HepG2 (cell line): ENCODE data around the gene SETD1A. TPM values are rescaled to one million over a fixed set of nuclear protein-coding genes. Genes with fewer than 3 reads are reported as not detected.

Source experiments
- ETV5 ChIP-seq: IDR thresholded peaks from 2 replicates; pipeline ENCODE4 v1.6.1; 2018; ENCODE audit warnings: missing biosample characterization, missing genetic modification reagents, inconsistent platforms, borderline replicate concordance
- EZH2 ChIP-seq: conservative IDR thresholded peaks from 2 replicates; pipeline ENCODE4 v1.6.1; 2012; ENCODE audit warnings: mild to moderate bottlenecking, low read depth, low read length, moderate library complexity
- GFI1 ChIP-seq: sonication (generic); formaldehyde crosslinking; IDR thresholded peaks from 2 replicates; pipeline ENCODE4 v1.5.0; 2020; ENCODE audit warnings: missing genetic modification reagents, mild to moderate bottlenecking, borderline replicate concordance
- HMGXB4 ChIP-seq, 2 experiments: sonication (generic) in 1 of 2; formaldehyde crosslinking in 1 of 2; IDR thresholded peaks; 2 replicates each; pipeline versions ENCODE4 v1.4.0 to v1.6.1; 2018 to 2020; ENCODE audit warnings: missing genetic modification reagents in 2 of 2, borderline replicate concordance in 1 of 2, low read depth in 1 of 2, mild to moderate bottlenecking in 1 of 2, missing biosample characterization in 1 of 2
- NR2C2 ChIP-seq: sonication (generic); formaldehyde crosslinking; IDR thresholded peaks from 2 replicates; pipeline ENCODE4 v1.4.0; 2020; ENCODE audit warnings: missing genetic modification reagents, mild to moderate bottlenecking, moderate library complexity, borderline replicate concordance
- REL ChIP-seq: sonication (generic); formaldehyde crosslinking; conservative IDR thresholded peaks from 2 replicates; pipeline ENCODE4 v1.8.0; 2022; ENCODE audit warnings: mild to moderate bottlenecking, missing genetic modification reagents, moderate library complexity
- SOX6 ChIP-seq, 2 experiments: fragments of 450-650 bp in 1 of 2; sonication (generic) in 1 of 2; formaldehyde crosslinking in 1 of 2; IDR thresholded peaks; 2 replicates each; pipeline versions ENCODE4 v1.4.0 to v1.6.1; 2017 to 2020; ENCODE audit warnings: antibody characterized with exemption in 1 of 2, mild to moderate bottlenecking in 1 of 2, missing genetic modification reagents in 1 of 2
- TGIF2 ChIP-seq: IDR thresholded peaks from 2 replicates; pipeline ENCODE4 v1.6.1; 2016; ENCODE audit warnings: control low read depth, missing compliant biosample characterization
- THAP7 ChIP-seq: sonication (generic); formaldehyde crosslinking; IDR thresholded peaks from 2 replicates; pipeline ENCODE4 v1.8.1; 2023; ENCODE audit warnings: mild to moderate bottlenecking, missing genetic modification reagents
- THAP8 ChIP-seq: sonication (generic); formaldehyde crosslinking; IDR thresholded peaks from 2 replicates; pipeline ENCODE4 v1.5.1; 2020; ENCODE audit warnings: missing genetic modification reagents, mild to moderate bottlenecking, borderline replicate concordance
- TOPORS ChIP-seq: sonication (generic); formaldehyde crosslinking; IDR thresholded peaks from 2 replicates; pipeline ENCODE4 v1.8.0; 2023; ENCODE audit warnings: mild to moderate bottlenecking, missing genetic modification reagents
- U2AF2 ChIP-seq: fragments of 200-400 bp; formaldehyde crosslinking; IDR thresholded peaks from 2 replicates; pipeline ENCODE4 v1.6.1; 2017; ENCODE audit warnings: low read depth, mild to moderate bottlenecking, low read length
- YY1 ChIP-seq: IDR thresholded peaks from 2 replicates; pipeline ENCODE4 v1.6.1; 2011; ENCODE audit warnings: low read length, low read depth, moderate library complexity, mild to moderate bottlenecking; ENCODE audit not compliant: insufficient read depth, insufficient replicate concordance
- ZBTB3 ChIP-seq: sonication (generic); formaldehyde crosslinking; IDR thresholded peaks from 2 replicates; pipeline ENCODE4 v1.4.0; 2020; ENCODE audit warnings: low read depth, mild to moderate bottlenecking, moderate library complexity, missing genetic modification reagents, borderline replicate concordance
- ZBTB42 ChIP-seq: sonication (generic); formaldehyde crosslinking; IDR thresholded peaks from 2 replicates; pipeline ENCODE4 v1.5.0; 2020; ENCODE audit warnings: mild to moderate bottlenecking, missing genetic modification reagents
- ZFP41 ChIP-seq: sonication (generic); formaldehyde crosslinking; IDR thresholded peaks from 2 replicates; pipeline ENCODE4 v1.4.0; 2020; ENCODE audit warnings: mild to moderate bottlenecking, missing genetic modification reagents, borderline replicate concordance
- ZNF276 ChIP-seq: sonication (generic); formaldehyde crosslinking; IDR thresholded peaks from 2 replicates; pipeline ENCODE4 v1.4.0; 2020; ENCODE audit warnings: mild to moderate bottlenecking, low read depth, missing genetic modification reagents
- ZNF446 ChIP-seq: sonication (generic); formaldehyde crosslinking; IDR thresholded peaks from 2 replicates; pipeline ENCODE4 v1.5.0; 2020; ENCODE audit warnings: mild to moderate bottlenecking, missing genetic modification reagents
- ZNF644 ChIP-seq: IDR thresholded peaks from 2 replicates; pipeline ENCODE4 v1.6.1; 2016; ENCODE audit warnings: low read depth
- ZNF770 ChIP-seq: sonication (generic); formaldehyde crosslinking; IDR thresholded peaks from 2 replicates; pipeline ENCODE4 v1.5.0; 2020; ENCODE audit warnings: mild to moderate bottlenecking, missing genetic modification reagents
- polyA plus RNA-seq, 8 experiments: library from polyadenylated mRNA; depleted of rRNA in 3 of 8; stranded (reverse) in 7 of 8; unstranded in 1 of 8; fragments of >200 nt; fragmentation: Illumina TruSeq in 4 of 8; extraction: Trizol in 4 of 8; gene quantifications; 2 replicates each; pipeline versions ENCODE4 v1.2.1 to v1.2.3, GENCODE V29; 2011 to 2016; ENCODE audit warnings: low read depth in 4 of 8, missing spikeins in 1 of 8, mixed read lengths in 1 of 8; ENCODE audit not compliant: insufficient read depth in 1 of 8
- total RNA-seq, 5 experiments: library from RNA; depleted of rRNA; stranded (reverse); fragments of >200 nt; fragmentation: Illumina TruSeq; extraction: Trizol; gene quantifications; 2 replicates each; pipeline ENCODE4 v1.2.3, GENCODE V29; 2016; ENCODE audit warnings: low read depth in 1 of 5

Gene SETD1A
- total and polyA plus RNA-seq, 2 of the 13 experiments (the other 11 are each of a cell fraction or from before 2014, with no cell fraction given) = 3.8 to 5.6 TPM

GRCh38 chr16:30949650-30950515 is 7.7 kb upstream of the SETD1A start (continued):
- peak; percentile 88 for TF ChIP-seq ZNF770 (CRISPR knock-in tag)
- TF ChIP-seq ZBTB3 (CRISPR knock-in tag) = peak; percentile 55; the same call in 1 of the 2 replicates
- TF ChIP-seq SOX6 (IDR thresholded peaks at IDR 0.05) = no peak
- peak; percentile 76 for TF ChIP-seq SOX6 (CRISPR knock-in tag; IDR thresholded peaks at IDR 0.05)
- TF ChIP-seq THAP8 (CRISPR knock-in tag) = peak; percentile 26; the same call in 1 of the 2 replicates
- TF ChIP-seq THAP7 (CRISPR knock-in tag) = peak; percentile 76; the same call in 1 of the 2 replicates
- peak; percentile 98 for TF ChIP-seq ETV5 (CRISPR knock-in tag)
- no peak for TF ChIP-seq U2AF2
- peak; percentile 66; the same call in 1 of the 2 replicates for TF ChIP-seq ZBTB42
- peak; percentile 88 for TF ChIP-seq TOPORS (CRISPR knock-in tag)
- TF ChIP-seq NR2C2 = peak; percentile 83
- TF ChIP-seq REL (CRISPR knock-in tag) = no peak; the same call in 1 of the 2 replicates
- no peak for TF ChIP-seq EZH2
- peak; percentile 13 for TF ChIP-seq YY1
- peak; percentile 34; the same call in 1 of the 2 replicates for TF ChIP-seq ZFP41 (CRISPR knock-in tag)
- TF ChIP-seq HMGXB4 (CRISPR knock-in tag; IDR thresholded peaks at IDR 0.05; ENCODE audit: borderline replicate concordance in 1 of 2, low read depth in 1 of 2) = peak; percentile 80 to 98
- TF ChIP-seq ZNF446 (CRISPR knock-in tag) = no peak
- peak; percentile 68; the same call in 1 of the 2 replicates for TF ChIP-seq GFI1 (CRISPR knock-in tag)
- no peak; the same call in 1 of the 2 replicates for TF ChIP-seq TGIF2 (CRISPR knock-in tag)
- peak; percentile 63; the same call in 1 of the 2 replicates for TF ChIP-seq ZNF644 (CRISPR knock-in tag)
- TF ChIP-seq ZNF276 (CRISPR knock-in tag) = peak; percentile 89; the same call in 1 of the 2 replicates
